GM12891 (cell line): Measurements from ENCODE around the gene GNB1.

Experiments used
- PAX5 ChIP-seq: IDR thresholded peaks from 2 replicates; pipeline ENCODE4 v1.6.1; 2011; ENCODE audit warnings: low read length, moderate library complexity, mild to moderate bottlenecking; ENCODE audit not compliant: insufficient read depth, severe bottlenecking
- POLR2A ChIP-seq: IDR thresholded peaks from 2 replicates; pipeline ENCODE4 v1.6.1; 2011; ENCODE audit warnings: low read depth, low read length, control low read depth
- POLR2AphosphoS5 ChIP-seq: IDR thresholded peaks from 2 replicates; pipeline ENCODE4 v1.6.1; 2011; ENCODE audit warnings: low read depth, low read length, control low read depth
- POU2F2 ChIP-seq: IDR thresholded peaks from 2 replicates; pipeline ENCODE4 v1.6.1; 2011; ENCODE audit warnings: low read depth, mild to moderate bottlenecking, control low read depth, low read length, moderate library complexity
- SPI1 ChIP-seq: IDR thresholded peaks from 2 replicates; pipeline ENCODE4 v1.6.1; 2011; ENCODE audit warnings: low read depth, low read length, control low read depth
- TAF1 ChIP-seq: IDR thresholded peaks from 2 replicates; pipeline ENCODE4 v1.6.1; 2011; ENCODE audit warnings: low read depth, low read length, control low read depth

DNA sequence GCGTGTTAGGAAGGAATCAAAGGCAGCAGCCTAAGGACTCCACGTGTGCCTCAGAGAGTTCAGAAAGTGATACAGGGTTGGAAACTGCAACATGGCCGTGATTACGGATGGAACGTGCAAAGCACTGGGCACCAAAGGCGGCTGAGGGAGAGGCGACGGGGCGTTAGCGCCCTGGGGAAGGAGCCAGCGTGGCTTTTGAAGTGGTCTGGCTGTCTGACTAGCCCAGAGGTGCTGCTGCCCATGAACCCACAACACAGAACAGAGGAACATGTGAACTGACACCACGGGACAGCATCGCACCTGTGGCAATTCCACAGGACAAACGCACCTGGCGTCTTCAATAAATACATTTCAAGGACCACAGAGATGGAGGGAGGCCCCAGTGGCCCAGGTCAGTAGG is 46.2 kb upstream of the GNB1 start:
- no peak for TF ChIP-seq POLR2AphosphoS5
- no peak for TF ChIP-seq TAF1
- no peak for TF ChIP-seq SPI1
- TF ChIP-seq POLR2A: no peak
- TF ChIP-seq PAX5: no peak
- TF ChIP-seq POU2F2: no peak
